Measurements from ENCODE around the gene ZNF700.
"Not testable (repeated sequence)": the region's sequence is repeated elsewhere in the genome, so short reads cannot be mapped to it uniquely, and the experiment has no call there.

ZNF700 gene

DNA sequence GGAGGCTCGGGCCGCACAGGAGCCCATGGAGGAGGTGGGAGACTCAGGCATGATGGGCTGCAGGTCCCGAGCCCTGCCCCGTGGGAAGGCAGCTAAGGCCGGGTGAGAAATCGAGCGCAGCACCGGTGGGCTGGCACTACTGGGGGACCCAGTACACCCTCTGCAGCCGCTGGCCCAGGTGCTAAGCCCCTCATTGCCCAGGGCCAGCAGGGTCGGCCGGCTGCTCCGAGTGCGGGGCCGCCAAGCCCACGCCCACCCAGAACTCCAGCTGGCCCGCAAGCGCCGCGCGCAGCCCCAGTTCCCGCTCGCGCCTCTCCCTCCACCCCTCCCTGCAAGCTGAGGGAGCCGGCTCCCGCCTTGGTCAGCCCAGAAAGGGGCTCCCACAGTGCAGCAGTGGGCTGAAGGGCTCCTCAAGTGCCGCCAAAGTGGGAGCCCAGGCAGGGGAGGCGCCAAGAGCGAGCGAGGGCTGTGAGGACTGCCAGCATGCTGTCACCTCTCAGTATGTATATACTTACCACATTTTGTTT, 16.5 kb downstream of the ZNF700 start:
- DNase-seq = not testable (repeated sequence)

DNA sequence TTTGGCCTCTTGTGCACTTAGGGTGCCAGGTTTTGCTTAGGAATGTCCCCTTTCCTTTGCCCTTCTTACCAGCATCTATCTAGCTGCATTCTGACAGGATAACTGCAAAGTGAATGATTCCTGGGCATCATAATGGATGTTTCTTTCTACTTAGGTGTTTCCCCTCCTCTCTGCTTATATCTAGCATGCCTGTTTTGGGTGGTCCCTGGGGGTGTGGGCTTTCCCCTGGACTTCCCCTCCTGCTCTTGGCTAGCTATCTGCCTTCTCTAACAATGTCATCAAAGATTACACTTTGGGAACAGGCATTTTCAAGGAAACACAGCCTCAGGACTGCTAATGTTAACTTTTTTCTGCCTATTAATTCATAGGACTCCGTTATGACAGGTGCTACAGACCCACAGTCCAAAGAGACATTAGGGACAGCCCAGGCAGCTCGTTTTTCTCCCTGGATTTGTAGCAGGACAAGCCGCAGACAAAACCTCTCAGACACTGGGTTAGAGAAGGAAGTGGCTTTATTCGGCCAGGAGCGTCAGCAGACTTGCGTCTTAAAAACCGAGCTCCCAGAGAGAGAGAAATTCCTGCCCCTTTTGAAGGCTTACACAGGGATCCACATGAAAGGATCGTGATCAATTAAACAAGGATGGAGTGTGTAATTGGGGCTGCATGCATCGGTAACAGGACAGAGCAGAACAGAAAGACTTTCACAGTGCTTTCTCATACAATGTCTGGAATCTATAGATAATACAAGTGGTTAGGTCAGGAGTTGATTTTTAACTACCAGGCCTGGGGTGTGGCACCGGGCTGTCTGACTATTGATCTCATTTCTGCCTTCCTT, 17.3 kb downstream of the ZNF700 start:
- DNase-seq = no peak

- peak in 2 of 4 experiments; percentile 13 to 19 for DNase-seq
Measured at GRCh38 chr19:11942843-11943108, 17.9 kb downstream of the ZNF700 start.

DNA sequence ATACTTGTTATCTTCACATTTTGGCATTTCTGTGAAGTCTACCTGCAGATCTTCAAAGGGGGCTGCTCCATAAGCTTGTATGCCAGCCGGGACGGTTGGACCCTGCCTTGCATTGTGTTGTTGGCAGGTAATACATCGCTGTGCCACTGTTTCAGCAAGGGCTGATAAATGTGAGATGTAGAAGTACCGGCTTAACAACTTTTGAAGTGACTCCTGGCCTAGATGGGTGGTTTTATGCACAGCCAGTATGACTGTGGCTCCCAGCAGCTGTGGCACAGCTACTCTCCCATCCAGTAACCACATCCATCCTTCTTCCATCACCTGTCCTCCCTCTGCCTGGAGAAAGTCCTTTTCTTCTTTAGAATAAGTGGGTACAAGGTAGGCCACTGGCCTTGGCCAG, 19.7 kb downstream of the ZNF700 start:
- DNase-seq = no peak

GRCh38 chr19:11948646-11949045, 23.7 kb downstream of the ZNF700 start:
- DNase-seq = no peak

DNA sequence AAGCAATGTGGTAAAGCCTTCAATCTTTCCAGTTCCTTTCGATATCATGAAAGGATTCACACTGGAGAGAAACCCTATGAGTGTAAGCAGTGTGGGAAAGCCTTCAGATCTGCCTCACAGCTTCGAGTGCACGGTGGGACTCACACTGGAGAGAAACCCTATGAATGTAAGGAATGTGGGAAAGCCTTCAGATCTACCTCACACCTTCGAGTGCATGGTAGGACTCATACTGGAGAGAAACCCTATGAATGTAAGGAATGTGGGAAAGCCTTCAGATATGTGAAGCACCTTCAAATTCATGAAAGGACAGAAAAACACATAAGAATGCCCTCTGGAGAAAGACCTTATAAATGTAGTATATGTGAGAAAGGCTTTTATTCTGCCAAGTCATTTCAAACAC, 24.3 kb downstream of the ZNF700 start:
- peak in 2 of 4 experiments; percentile 6 to 7 for DNase-seq

DNA sequence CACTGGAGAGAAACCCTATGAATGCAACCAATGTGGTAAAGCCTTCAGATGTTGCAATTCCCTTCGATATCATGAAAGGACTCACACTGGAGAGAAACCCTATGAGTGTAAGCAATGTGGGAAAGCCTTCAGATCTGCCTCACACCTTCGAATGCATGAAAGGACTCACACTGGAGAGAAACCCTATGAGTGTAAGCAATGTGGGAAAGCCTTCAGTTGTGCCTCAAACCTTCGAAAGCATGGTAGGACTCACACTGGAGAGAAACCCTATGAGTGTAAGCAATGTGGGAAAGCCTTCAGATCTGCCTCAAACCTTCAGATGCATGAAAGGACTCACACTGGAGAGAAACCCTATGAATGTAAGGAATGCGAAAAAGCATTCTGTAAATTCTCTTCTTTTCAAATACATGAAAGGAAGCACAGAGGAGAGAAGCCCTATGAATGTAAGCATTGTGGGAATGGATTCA, 24.7 kb downstream of the ZNF700 start:
- peak in 1 of 4 experiments; percentile 4 for DNase-seq

- DNase-seq = no peak
Measured at GRCh38 chr19:11950312-11950711, 25.4 kb downstream of the ZNF700 start.

GRCh38 chr19:11963566-11964355, 38.9 kb downstream of the ZNF700 start:
- DNase-seq = peak; percentile 83 to 90 (median 86)

DNA sequence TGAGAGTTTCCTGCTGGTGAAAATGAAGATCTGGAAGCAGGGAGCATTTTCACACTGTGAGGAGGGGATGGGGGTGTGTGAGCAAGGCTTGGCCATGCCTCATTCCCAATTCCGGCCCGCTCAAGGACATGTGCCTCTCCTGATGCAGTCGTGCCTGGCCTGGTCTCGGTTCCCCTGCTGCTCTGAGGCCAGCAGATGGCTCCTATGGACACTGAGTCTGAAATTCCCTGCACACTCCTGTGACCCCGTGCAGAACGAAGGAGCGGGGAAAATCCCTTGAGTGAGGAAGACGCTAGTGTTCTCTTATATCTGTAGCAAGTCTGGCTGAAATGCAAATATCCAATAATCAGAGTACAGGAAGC, 39.6 kb downstream of the ZNF700 start:
- no peak for DNase-seq

DNA sequence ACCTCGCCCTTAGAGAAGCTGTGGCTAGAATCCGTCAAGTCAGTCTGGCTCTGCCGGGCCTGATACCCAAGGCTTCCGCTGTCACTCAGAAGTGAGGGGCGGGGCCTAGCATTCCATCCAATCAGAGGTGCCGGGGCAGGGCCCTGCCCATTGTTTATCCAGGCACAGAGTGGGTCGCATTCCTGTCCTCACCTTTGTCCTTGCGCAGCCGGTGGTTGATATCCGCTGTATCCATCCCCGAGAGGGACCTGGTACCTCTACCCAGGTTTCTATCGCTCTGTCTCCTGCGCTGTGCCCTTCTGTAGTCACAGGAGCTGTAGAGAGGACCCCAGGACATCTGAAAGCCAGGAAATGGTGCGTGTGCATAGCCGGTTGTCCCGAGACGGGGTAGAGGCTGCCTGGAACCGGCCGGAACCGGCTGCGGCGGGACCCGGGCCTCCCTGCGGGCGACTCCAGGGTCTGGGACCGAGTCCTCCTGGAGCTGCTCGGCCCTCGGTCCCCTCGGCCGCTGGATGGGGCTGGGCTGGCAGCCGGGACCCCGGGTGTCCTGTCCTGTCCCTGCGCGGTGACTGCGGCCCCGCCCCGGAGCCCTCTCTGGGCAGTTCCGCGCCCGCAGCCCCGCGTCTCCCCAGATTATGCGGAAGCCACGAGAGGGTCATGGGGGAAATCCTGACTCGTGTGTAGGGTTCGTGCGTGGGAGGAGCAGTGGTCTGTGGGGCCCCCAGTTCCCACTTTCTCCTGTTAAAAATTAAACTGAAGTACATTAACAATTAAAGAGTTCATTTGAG, 40.1 kb downstream of the ZNF700 start, which contains the start of gene ZNF763:
Gene ZNF763, plus strand, starts transcription at position 183 of the 788 bp plus-strand sequence. Its CDS starts 169 bp downstream, at position 352.
- peak; percentile 93 to 95 (median 94) for DNase-seq

DNA sequence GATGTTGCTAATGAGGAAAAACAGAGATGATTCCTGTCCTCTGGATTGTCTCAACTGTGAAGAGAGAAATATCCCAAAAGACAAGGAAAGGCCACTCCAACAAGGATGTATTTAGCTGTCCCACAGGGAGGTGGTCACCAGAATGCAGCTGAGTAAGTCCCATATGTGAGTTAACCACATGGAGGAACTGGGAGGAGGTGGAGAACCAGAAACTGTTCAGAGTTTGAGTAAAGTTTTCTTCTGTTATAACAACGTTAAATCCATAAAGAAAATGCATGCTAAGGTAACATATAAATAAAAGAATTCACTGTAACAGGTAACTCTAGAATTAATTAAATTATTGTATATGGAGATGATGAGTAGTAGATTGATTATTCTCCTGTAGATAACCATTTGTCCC, 45.3 kb downstream of the ZNF700 start:
- peak in 3 of 4 experiments; percentile 7 to 19 (median 11) for DNase-seq

DNA sequence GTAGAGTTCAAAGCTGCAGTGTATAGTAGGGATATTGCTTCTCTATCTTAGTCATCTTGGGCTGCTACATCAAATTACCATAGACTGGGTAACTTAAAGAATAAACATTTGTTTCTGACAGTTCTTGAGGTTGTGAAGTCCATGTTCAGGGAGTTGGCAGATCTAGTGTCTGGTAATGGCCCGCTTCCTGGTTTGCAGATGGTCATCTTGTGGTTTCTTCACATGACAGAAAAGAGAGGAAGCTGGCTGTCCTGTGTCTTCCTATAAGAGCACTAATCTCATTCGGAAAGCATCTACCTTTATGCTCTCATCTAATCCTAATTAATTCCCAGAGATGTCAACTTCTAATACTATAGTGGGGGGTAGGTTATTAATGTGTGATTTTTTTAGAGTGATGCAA, 46.1 kb downstream of the ZNF700 start:
- DNase-seq = peak; percentile 52 to 76 (median 67)

GRCh38 chr19:11973019-11973810, 48.3 kb downstream of the ZNF700 start:
- DNase-seq = no peak

- no peak for DNase-seq
Measured at GRCh38 chr19:11978492-11979100, 53.7 kb downstream of the ZNF700 start.

- no peak for DNase-seq
Measured at GRCh38 chr19:11979527-11979926, 54.6 kb downstream of the ZNF700 start.

DNA sequence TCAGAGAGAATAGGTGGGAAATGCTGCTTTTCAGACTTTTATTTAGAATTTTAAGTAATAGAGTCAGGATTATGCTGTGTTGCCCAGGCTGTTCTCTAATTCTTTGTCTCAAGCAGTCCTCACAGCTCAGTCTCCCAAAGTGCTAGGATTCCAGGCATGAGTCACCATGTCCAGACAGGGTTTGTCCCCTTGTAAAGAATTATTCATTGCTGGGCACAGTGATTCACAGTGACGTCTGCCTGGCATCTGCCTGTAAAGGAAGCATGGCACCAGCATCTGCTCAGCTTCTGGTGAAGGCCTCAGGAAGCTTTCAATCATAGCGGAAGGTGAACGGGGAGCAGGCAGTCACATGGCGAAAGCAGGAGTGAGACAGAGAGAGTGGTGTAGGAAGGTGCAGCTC, 57.6 kb downstream of the ZNF700 start:
- DNase-seq = no peak

DNA sequence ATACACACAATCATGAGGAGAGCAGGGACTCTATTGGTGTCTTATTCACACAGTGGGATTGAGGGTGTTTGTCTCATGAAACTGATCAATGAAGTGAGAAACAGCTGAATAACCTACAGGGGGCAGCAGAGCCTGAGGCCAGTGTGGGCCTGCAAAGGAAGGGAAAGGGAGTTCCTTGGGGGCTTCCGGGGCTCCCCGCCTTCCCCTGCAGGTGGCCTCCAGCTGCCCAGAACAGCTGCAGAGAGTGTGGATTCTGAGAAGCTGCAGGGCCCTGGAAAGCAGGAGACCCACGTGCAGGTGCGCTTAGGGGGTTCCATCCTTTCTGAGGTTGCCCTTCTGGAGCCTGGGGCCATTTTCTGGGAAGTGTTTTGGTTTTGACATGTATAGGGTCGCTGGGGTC, 60.1 kb downstream of the ZNF700 start:
- DNase-seq = no peak

DNA sequence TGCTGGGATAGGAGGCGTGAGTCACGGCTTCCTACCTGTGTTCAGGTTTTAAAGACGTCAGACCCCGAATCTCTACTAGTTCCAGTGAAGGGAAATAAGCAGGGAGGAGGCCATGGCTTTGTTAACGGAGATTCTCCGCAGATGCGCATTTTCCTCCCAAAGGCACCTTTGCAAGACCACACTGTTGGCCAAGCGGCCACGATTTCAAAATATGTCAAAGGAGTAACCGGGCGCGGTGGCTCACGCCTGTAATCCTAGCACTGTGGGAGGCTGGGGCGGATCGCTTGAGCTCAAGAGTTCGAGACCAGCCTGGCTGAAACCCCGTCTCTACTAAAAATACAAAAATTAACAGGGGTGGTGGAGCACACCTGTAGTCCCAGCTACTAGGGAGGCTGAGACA, 61.8 kb downstream of the ZNF700 start:
- DNase-seq = no peak

DNA sequence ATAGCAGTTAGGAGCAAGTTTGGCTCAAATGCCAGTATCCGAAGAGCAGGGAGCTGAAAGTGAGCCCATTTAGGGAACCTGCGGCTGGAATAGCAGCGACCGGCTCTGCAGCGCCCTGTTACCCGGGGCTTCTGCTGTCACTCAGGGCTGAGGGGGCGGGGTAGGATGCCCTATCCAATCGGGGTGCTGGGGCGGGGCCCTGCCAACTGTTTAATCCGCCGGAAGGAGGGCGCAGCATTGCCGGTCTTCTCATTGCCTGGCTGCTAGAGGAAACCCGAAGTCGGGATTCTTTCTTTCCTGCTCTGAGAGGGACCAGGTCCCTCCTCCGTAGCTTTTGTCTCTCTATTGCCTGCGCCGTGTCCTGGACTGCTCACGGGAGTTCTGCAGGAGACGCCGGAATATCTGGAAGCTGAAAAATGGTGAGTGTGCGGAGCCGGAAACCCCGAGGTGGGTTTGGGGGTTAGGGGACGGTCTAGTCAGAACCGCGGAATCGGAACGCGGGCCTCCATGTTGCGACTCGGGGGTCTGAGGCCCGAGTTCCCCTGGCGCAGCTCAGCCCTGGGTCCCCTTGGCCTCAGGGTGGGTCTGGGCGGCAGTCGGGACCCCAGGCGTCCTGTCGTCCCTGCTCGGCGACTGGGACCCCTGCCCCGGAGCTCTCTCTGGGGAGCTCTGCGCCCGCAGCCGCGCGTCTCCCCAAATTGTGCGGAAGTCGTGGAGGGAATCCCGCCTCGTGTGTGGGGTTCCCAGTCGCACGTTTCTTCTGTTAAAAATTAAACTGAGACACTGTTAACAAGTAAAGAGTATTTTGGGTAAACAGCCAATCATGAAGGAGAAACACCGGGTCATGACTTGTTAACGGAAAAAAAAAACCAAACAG, 62.7 kb downstream of the ZNF700 start:
- peak; percentile 97 to 99 (median 98) for DNase-seq

- DNase-seq = no peak
Measured at GRCh38 chr19:11989112-11989456, 64.2 kb downstream of the ZNF700 start.

Data from suppressor macrophage (primary cell).